Stimulated activated CD8-positive, alpha-beta memory T cell treated with anti-CD3 and anti-CD28 coated beads, Interleukin-12 subunit alpha, Interleukin-12 subunit beta, amount 100 ng/mL, for 4 hours (primary cell): ENCODE results near the gene RBM15.
A peak's percentile ranks its signal among the peaks of the same experiment; 100 is the strongest.

ENCODE experiments used
- DNase-seq: peaks from one replicate; pipeline ENCODE4 v3.0.0-alpha.2; 2020; ENCODE audit warnings: low read depth

The RBM15 gene, protein sequence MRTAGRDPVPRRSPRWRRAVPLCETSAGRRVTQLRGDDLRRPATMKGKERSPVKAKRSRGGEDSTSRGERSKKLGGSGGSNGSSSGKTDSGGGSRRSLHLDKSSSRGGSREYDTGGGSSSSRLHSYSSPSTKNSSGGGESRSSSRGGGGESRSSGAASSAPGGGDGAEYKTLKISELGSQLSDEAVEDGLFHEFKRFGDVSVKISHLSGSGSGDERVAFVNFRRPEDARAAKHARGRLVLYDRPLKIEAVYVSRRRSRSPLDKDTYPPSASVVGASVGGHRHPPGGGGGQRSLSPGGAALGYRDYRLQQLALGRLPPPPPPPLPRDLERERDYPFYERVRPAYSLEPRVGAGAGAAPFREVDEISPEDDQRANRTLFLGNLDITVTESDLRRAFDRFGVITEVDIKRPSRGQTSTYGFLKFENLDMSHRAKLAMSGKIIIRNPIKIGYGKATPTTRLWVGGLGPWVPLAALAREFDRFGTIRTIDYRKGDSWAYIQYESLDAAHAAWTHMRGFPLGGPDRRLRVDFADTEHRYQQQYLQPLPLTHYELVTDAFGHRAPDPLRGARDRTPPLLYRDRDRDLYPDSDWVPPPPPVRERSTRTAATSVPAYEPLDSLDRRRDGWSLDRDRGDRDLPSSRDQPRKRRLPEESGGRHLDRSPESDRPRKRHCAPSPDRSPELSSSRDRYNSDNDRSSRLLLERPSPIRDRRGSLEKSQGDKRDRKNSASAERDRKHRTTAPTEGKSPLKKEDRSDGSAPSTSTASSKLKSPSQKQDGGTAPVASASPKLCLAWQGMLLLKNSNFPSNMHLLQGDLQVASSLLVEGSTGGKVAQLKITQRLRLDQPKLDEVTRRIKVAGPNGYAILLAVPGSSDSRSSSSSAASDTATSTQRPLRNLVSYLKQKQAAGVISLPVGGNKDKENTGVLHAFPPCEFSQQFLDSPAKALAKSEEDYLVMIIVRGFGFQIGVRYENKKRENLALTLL

DNA sequence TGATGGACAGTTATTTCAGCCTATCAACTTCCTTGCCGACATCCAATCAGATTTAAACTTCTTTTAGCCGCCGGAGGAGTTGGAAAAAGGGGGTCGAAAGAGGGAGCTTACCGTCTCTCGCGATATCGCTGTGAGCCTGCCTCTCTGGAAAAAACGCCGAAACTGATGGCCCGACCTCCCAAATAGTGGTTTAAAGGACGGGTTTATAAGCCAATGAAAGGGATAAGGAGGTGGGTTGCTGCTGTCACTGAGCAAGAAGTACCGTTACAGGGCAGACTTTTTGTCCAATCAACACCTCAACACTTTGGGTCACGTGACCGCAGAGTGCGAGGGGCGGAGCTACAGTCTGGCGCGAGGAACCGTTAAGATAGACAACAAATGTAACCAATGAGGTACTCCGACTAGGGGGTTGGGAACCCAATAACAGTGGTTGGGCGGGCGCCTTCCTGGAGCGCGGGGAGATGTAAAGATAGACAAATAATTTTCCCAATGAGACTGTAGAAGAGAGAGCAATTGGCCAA, at the start of gene RBM15:
TSS of gene RBM15 (plus strand) at position 492 of the 521 bp plus-strand sequence. CDS start at position 521, 29 bp downstream.
- peak; percentile 88 for DNase-seq

GRCh38 chr1:110291241-110292030, 47.7 kb upstream of the RBM15 start:
- DNase-seq: no peak

- DNase-seq: no peak
These were observed 47.0 kb upstream of the RBM15 start for GRCh38 chr1:110292031-110292741.

GRCh38 chr1:110293601-110294104, 45.5 kb upstream of the RBM15 start:
- DNase-seq: no peak

DNA sequence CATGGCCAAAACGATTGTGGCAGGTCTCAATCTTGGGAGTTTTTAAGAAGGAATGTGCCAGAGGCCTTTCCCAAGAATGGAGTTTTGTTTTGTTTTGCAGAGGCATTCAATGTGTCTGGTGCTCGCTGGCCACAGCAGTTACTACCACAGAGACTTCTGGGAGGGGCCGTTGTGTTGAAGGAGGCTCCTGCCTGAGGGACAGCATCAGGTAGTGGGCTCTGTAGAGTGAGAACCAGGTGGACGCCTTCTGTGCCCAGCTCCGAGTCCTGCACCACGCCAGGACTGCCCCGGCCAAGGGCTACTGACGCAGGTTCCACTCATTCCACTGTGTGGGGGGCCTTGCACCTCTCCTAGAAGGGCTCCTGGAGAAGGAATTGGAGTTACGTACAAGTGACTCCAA, 44.9 kb upstream of the RBM15 start:
- no peak for DNase-seq

- DNase-seq: no peak
These were observed 40.2 kb upstream of the RBM15 start for GRCh38 chr1:110298991-110299390.

GRCh38 chr1:110300412-110301085, 38.6 kb upstream of the RBM15 start:
- no peak for DNase-seq

- DNase-seq: no peak
These were observed 36.3 kb upstream of the RBM15 start for GRCh38 chr1:110302836-110303235.

DNA sequence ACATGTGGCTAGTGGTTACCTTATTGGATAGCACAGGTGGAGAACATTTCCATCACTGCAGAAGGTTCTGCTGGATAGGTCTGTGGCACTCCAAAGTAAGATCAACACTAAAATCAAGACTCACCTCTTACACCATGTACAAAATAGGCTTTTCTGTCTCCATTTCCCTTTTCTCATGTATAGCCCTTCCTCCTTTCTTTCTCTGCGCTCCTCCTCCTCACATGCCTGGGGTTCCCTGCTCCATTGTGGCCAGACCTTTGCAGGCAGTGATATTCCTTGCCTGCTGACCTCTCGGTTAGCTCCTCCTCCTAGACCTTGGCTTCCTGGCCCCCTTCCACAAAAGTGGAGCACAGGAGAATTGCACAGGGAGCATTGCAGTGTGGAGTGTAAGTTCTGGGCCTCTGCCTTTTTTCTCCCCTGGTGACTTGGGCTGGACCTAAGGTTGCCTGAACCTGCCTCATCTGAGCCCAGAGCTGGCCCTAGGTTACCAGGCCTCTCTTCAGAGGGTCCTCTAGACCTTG, 33.2 kb upstream of the RBM15 start:
- no peak for DNase-seq

DNA sequence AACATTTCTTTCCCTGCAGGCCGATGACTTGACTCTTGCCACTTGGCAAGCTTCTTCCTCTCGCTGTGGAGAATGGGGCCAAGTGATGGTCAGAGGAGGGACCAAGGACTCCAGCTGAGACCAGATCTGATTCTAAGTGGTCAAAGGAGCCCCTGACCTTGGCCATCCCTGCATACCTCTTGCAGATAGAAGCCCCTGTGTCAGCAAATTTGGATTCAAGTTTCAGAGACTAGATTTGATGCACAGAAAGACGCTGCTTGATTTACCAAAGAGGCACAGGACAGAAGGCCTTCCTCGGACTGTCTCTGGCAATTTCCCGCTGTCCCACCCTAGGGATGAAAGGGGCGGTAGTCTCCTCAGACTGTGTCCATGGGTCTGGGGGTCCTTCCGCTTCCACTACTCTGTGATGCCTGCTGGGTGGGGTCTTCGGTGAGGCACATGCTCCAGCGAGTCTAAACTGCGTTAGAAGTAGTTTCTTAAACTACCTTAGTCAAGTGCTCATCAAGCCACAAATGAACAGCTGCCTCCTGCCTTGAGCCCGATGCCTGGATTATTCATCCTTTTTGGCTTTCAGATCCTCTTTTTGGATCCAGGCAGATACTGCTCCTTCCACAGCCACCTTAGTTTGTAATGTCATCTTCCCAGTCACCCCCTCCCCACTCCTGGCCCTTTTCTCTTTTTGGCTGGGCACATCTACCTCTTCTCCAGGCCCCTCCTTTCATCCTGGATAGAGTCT, 31.8 kb upstream of the RBM15 start:
- no peak for DNase-seq

GRCh38 chr1:110308247-110308646, 30.9 kb upstream of the RBM15 start:
- DNase-seq: no peak

DNA sequence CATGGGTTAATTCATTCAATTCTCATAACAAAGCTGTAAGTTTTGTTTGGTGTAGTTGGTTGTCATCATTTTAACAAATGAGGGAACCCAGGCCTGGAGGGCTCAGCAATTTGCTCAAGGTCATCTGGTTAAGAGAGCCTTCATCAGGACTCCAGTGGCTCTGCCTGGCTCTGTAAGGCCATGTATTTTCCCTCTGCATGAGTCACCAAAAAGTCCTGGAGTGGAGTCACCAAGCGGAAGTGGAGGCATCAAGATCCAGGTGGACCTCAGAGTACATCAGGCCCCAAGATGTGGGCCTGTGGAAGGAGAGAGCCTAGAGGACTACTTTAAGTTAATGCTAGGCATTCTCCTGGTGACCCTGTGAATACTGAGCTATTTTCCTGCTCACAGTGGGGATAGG, 30.0 kb upstream of the RBM15 start:
- DNase-seq: no peak

- no peak for DNase-seq
These were observed 29.4 kb upstream of the RBM15 start for GRCh38 chr1:110309767-110310166.

- no peak for DNase-seq
These were observed 28.9 kb upstream of the RBM15 start for GRCh38 chr1:110310300-110310699.

DNA sequence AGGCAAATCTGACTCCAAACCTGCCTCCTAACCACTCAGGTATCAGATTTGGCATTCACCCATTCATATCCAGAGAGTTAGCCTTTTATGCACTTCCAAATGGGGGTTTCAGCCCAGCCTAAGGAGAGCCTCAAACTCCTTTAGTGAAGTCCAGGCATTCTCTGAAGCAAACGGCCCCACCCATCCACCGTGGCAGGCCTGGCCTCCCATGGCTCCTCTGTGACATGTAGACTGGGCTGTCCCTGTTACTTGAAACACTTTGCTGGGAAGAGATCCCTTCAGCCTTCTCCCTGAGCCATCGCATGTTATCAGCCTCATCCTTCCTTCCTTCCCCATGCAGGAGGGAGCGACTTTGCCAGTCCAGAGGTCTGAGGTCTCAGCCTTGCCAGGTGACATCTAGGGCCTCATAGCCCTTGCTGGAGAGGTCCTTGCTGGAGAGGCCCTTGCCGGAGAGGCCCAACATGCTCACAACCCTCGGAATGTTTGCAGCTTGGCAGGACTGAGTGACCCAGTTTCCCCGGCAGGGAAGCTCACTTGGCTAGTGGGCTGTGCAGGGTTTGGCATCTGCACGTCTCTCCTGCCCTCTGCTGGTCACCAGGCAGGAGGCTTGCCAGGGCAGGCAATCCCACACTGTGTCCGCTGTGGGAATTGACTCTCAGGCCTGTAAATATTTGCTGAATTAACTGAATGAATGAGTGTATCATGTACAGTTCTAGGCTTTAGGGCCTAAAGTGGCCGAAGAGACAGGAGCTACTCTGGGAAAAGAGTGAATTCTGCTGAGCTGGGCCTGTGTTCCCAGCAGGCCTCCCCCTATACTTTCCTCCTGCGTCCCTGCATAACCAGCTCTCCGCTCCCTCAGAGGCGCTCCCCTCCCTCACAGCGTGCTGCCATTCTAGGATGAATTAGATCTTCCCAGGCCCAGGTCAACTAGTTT, 26.7 kb upstream of the RBM15 start:
- DNase-seq: peak; percentile 36

DNA sequence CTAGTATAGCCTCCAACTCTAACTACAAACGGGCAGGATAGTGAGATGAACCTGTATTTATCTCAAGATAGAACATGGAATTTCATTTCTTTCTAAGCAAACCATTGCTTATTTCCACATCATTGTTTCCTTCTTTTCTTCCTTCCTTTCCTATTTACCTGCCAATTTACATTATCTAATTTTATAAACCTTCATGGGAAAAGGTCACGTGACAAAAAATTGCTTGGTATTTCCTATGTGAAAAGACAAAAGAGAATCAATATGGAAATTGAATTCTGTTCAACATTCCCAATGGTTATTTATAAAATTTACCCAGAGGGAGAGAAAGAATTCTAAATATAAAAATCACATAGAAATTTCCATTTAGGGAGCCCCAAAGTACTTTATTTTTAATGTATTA, 22.4 kb upstream of the RBM15 start:
- DNase-seq: no peak

DNA sequence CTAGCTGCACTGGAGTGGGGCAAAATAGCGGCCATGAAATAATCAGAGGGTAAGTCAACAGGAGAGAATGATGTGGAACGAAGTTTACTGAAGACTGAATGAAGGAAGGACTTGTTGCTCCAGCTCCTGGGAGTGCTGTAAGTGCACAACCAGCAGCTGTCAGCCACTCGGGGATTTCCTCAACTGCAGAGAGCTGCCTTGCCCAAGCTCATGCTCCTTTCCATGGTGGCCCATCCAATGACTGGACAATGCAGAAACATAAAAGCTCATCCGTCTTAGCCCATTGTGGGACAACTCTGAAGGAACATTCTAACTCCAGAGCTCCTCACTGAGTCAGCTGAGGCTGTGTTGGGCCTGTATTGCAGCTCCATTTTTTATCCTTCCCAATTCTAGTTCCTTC, 21.1 kb upstream of the RBM15 start:
- no peak for DNase-seq
